ENCODE results near the gene SPECC1. TPM values are rescaled to one million over a fixed set of nuclear protein-coding genes. Genes with fewer than 3 reads are reported as not detected.

Gene SPECC1
- total and polyA plus RNA-seq, 10 of the 15 experiments (the other 5 are each of a cell fraction or from before 2014, with no cell fraction given): 6.4 to 40.6 (median 23.9) TPM

GRCh38 chr17:20282526-20283308 lies 273.6 kb downstream of the SPECC1 start:
- intact Hi-C loops (cut with micrococcal nuclease; ENCODE audit: unreplicated experiment): no loop called here
- ChIA-PET CTCF (no interaction called here), RAD21 (ENCODE audit: unreplicated experiment) (no interaction called here), POLR2A (no interaction called here), SMC1A (ENCODE audit: uncharacterized antibody, unreplicated experiment) (no interaction called here)
- Histone ChIP-seq H4K20me1 (ENCODE audit: control insufficient read depth, insufficient read depth) (no peaks in the 10 kb centered on the region), H3K4me2 (ENCODE audit: control insufficient read depth, insufficient read depth) (no peak overlapping the region), H3K79me2 (ENCODE audit: control insufficient read depth, insufficient read depth, low read length) (no peaks in the 10 kb centered on the region), H3K4me3 (no peak overlapping the region), H3K9ac (ENCODE audit: control insufficient read depth, insufficient read depth, low read length) (no peak overlapping the region), H3K4me1 (ENCODE audit: control insufficient read depth, insufficient read depth, low read length) (no peaks in the 10 kb centered on the region), H3K36me3 (ENCODE audit: control insufficient read depth in 2 of 2, insufficient read depth in 2 of 2, low read length in 1 of 2) (peaks cover 0 to 3% of the 10 kb centered on the region in 2 experiments; a peak in 2 of 4 replicates), H3K9me3 (replicated peaks; ENCODE audit: control insufficient read depth, insufficient read depth, low read length) (no peaks in the 10 kb centered on the region), H2AFZ (ENCODE audit: control insufficient read depth, low read depth, low read length) (no peak overlapping the region), H3K27ac (ENCODE audit: control insufficient read depth, insufficient read depth) (no peak overlapping the region), H3K27me3 (replicated peaks in 1 of 2; ENCODE audit: control insufficient read depth in 2 of 2, insufficient read depth in 2 of 2, low read length in 1 of 2) (no peaks in the 10 kb centered on the region)
- WGBS (ENCODE audit: insufficient coverage, insufficient replicate concordance, low lambda C conversion rate, missing lambda C conversion rate): 91% methylated on average over 9 of the region's 9 CpGs
- no peak for ATAC-seq
- TF ChIP-seq CTCF (IDR thresholded peaks at IDR 0.05 in 2 of 3, conservative IDR thresholded peaks at IDR 0.05 in 1 of 3; ENCODE audit: control insufficient read depth in 2 of 3, extremely low read depth in 1 of 3, insufficient read depth in 1 of 3, low read depth in 3 of 3, low read length in 3 of 3): no peak
- no peak for TF ChIP-seq ZBTB11 (CRISPR knock-in tag; IDR thresholded peaks at IDR 0.05)
- TF ChIP-seq PKNOX1 (IDR thresholded peaks at IDR 0.05): no peak
- TF ChIP-seq RAD51 (IDR thresholded peaks at IDR 0.05): no peak
- no TSS peak for BruUV-seq (replicated peaks)
- DNase-seq (ENCODE audit: low read depth, low spot score): no peak
- FAIRE-seq: no peak
- in situ Hi-C loops (cut with MboI): no loop called here
